Testis (tissue), 3 donors: ENCODE results near the gene HUNK. TPM values are rescaled to one million over a fixed set of nuclear protein-coding genes. Genes with fewer than 3 reads are reported as not detected.

ENCODE experiments used
- DNase-seq: peaks from one replicate; pipeline ENCODE4 v3.0.0-alpha.2; 2019
- H3K27ac ChIP-seq, 2 donors: fragments of 200-600 bp; sonication (generic); one replicate each; pipeline ENCODE4 v1.5.1; 2019
- H3K27me3 ChIP-seq: fragments of 200-600 bp; sonication (generic); one replicate; pipeline ENCODE4 v1.5.1; 2019
- H3K36me3 ChIP-seq: fragments of 200-600 bp; sonication (generic); one replicate; pipeline ENCODE4 v1.5.1; 2017; ENCODE audit warnings: low read depth; ENCODE audit errors: missing control alignments
- H3K4me1 ChIP-seq: fragments of 200-600 bp; sonication (generic); one replicate; pipeline ENCODE4 v1.5.1; 2019
- H3K4me3 ChIP-seq, 2 donors: fragments of 200-600 bp; sonication (generic); one replicate each; pipeline ENCODE4 v1.5.1; 2017 to 2019
- H3K9me3 ChIP-seq: fragments of 200-600 bp; sonication (generic); one replicate; pipeline ENCODE4 v1.5.1; 2017
- CTCF ChIP-seq, 3 experiments: fragments of 450-650 bp in 2 of 3; fragments of 200-600 bp in 1 of 3; sonication (generic) in 1 of 3; IDR thresholded peaks; one replicate each; pipeline ENCODE4 v1.5.1; 2016 to 2019; ENCODE audit warnings: antibody characterized with exemption in 3 of 3, mild to moderate bottlenecking in 2 of 3, moderate library complexity in 1 of 3
- POLR2A ChIP-seq: fragments of 450-650 bp; IDR thresholded peaks from one replicate; pipeline ENCODE4 v1.6.1; 2017; ENCODE audit warnings: antibody characterized with exemption, mild to moderate bottlenecking, moderate library complexity
- WGBS, 2 donors: methylation state at CpG; one replicate each; pipeline ENCODE4 v1.1.5; 2018; 5-methylcytosine and 5-hydroxymethylcytosine counted together
- intact Hi-C: fragments of 100-400 bp; cut with DNase I; formaldehyde crosslinking; loops from one replicate; pipeline ENCODE4 v1.15.1; 2023; ENCODE audit warnings: low total_unique reads
- polyA plus RNA-seq: library from polyadenylated mRNA; stranded (reverse); fragments of 350-450 nt; fragmentation: Illumina TruSeq; extraction: RNeasy Lipid Tissue Mini Kit (QIAGEN cat#74804); gene quantifications from one replicate; pipeline ENCODE4 v1.2.3, GENCODE V29; 2014; ENCODE audit warnings: low read depth, low replicate concordance; ENCODE audit not compliant: insufficient read depth
- total RNA-seq, 2 donors: library from RNA; depleted of rRNA; stranded (reverse); fragments of >200 nt; gene quantifications; one replicate each; pipeline ENCODE4 v1.2.3, GENCODE V29; 2016

Gene HUNK
- total and polyA plus RNA-seq, 3 donors from 2014 or later: 2.1 to 7.6 (median 6.8) TPM

- Histone ChIP-seq H3K36me3 (no peaks in the 10 kb centered on the region), H3K4me1 (no peaks in the 10 kb centered on the region), H3K4me3 (no peak overlapping the region), H3K27ac (no peak overlapping the region), H3K27me3 (no peaks in the 10 kb centered on the region), H3K9me3 (no peaks in the 10 kb centered on the region)
- 91 to 93% methylated on average over 13 of the region's 13 CpGs for WGBS, 2 donors
- no peak for DNase-seq
- intact Hi-C loops: no loop called here
- TF ChIP-seq CTCF (IDR thresholded peaks at IDR 0.05) (no peak), POLR2A (no peak)
Measured at GRCh38 chr21:31887391-31887841, 14.6 kb downstream of the HUNK start.

- Histone ChIP-seq H3K4me1 (no peaks in the 10 kb centered on the region), H3K9me3 (no peaks in the 10 kb centered on the region), H3K36me3 (no peaks in the 10 kb centered on the region), H3K27me3 (no peaks in the 10 kb centered on the region), H3K4me3 (no peak overlapping the region), H3K27ac (no peak overlapping the region)
- no peak for DNase-seq
- intact Hi-C loops: no loop called here
- WGBS, 2 donors: 34 to 39% methylated on average over 8 of the region's 8 CpGs
- no peak for TF ChIP-seq POLR2A
- no peak for TF ChIP-seq CTCF (IDR thresholded peaks at IDR 0.05)
Measured at GRCh38 chr21:31888936-31889371, 16.1 kb downstream of the HUNK start.

- no peaks in the 10 kb centered on the region for H3K36me3 ChIP-seq
- no peak for DNase-seq
- intact Hi-C loops: no loop called here
- no peaks in the 10 kb centered on the region for H3K4me1 ChIP-seq
- H3K27ac ChIP-seq: no peak overlapping the region
- 61 to 71% methylated on average over 2 of the region's 2 CpGs for WGBS, 2 donors
- no peaks in the 10 kb centered on the region for H3K9me3 ChIP-seq
- no peak overlapping the region for H3K4me3 ChIP-seq
- H3K27me3 ChIP-seq: no peaks in the 10 kb centered on the region
- TF ChIP-seq CTCF (IDR thresholded peaks at IDR 0.05): no peak
- no peak for TF ChIP-seq POLR2A
Measured at GRCh38 chr21:31889460-31889859, 16.6 kb downstream of the HUNK start.

GRCh38 chr21:31892686-31893085, 19.9 kb downstream of the HUNK start:
- TF ChIP-seq POLR2A (no peak), CTCF (IDR thresholded peaks at IDR 0.05) (no peak)
- intact Hi-C loops: no loop called here
- Histone ChIP-seq H3K4me1 (no peaks in the 10 kb centered on the region), H3K27me3 (no peaks in the 10 kb centered on the region), H3K9me3 (no peaks in the 10 kb centered on the region), H3K4me3 (no peak overlapping the region), H3K27ac (no peak overlapping the region), H3K36me3 (no peaks in the 10 kb centered on the region)
- DNase-seq: no peak
- WGBS, 2 donors: 69 to 70% methylated on average over 9 of the region's 9 CpGs

- no peaks in the 10 kb centered on the region for H3K4me1 ChIP-seq
- no peak overlapping the region for H3K4me3 ChIP-seq
- H3K27me3 ChIP-seq: no peaks in the 10 kb centered on the region
- H3K9me3 ChIP-seq: no peaks in the 10 kb centered on the region
- no peak for DNase-seq
- WGBS, 2 donors: 72 to 83% methylated on average over 6 of the region's 6 CpGs
- intact Hi-C loops: no loop called here
- no peaks in the 10 kb centered on the region for H3K36me3 ChIP-seq
- TF ChIP-seq POLR2A (no peak), CTCF (IDR thresholded peaks at IDR 0.05) (no peak)
- no peak overlapping the region for H3K27ac ChIP-seq
Measured at GRCh38 chr21:31893851-31894415, 21.1 kb downstream of the HUNK start.
